IMR-90 (cell line): ENCODE measurements around the gene COIL. TPM values are rescaled to one million over a fixed set of nuclear protein-coding genes. Genes with fewer than 3 reads are reported as not detected.

Source experiments
- ATAC-seq: fragments of 200-7000 bp; cut with Tn5 transposase; 2 replicates; pipeline ENCODE4 v1.9.1; 2020; ENCODE audit warnings: low read depth, mild to moderate bottlenecking, moderate library complexity
- BruUV-seq: library from RNA; stranded (reverse); fragments of 400-500 nt; replicated peaks from 2 replicates; lab custom pipeline; 2021; lab: Mats Ljungman, UMichigan
- CTCF ChIA-PET: fragments of 300-600 bp; formaldehyde crosslinking; extraction: SDS; loops from one replicate; lab custom pipeline; 2021; ENCODE audit warnings: antibody characterized with exemption; lab: Yijun Ruan, JAX
- POLR2A ChIA-PET: fragments of 300-600 bp; sonication (Branson Sonifier 250); formaldehyde crosslinking; loops from one replicate; lab custom pipeline; 2022; ENCODE audit warnings: antibody characterized with exemption; ENCODE audit not compliant: unreplicated experiment; lab: Charles Lee
- DNase-seq: peaks from one replicate; pipeline ENCODE4 v3.0.0; 2013
- H2AFZ ChIP-seq: replicated peaks from 2 replicates; pipeline ENCODE3; 2013; ENCODE audit warnings: low read length, mild to moderate bottlenecking; ENCODE audit not compliant: poor library complexity
- H2AK5ac ChIP-seq: 2 replicates; pipeline ENCODE4 v1.6.1; 2013; ENCODE audit warnings: low read depth, low read length, inconsistent platforms
- H2AK9ac ChIP-seq: replicated peaks from 2 replicates; pipeline ENCODE3; 2013; ENCODE audit warnings: mild to moderate bottlenecking, low read depth, low read length, moderate library complexity; ENCODE audit not compliant: poor library complexity
- H2BK120ac ChIP-seq: 2 replicates; pipeline ENCODE4 v1.6.1; 2013; ENCODE audit warnings: low read depth, low read length, inconsistent platforms
- H2BK15ac ChIP-seq: 3 replicates; pipeline ENCODE4 v1.6.1; 2013; ENCODE audit warnings: low read depth, low read length, inconsistent platforms
- H2BK20ac ChIP-seq: 2 replicates; pipeline ENCODE4 v1.6.1; 2013; ENCODE audit warnings: low read depth, mild to moderate bottlenecking, inconsistent platforms, low read length, moderate library complexity
- H2BK5ac ChIP-seq: 2 replicates; pipeline ENCODE4 v1.6.1; 2013; ENCODE audit warnings: mild to moderate bottlenecking, low read depth, low read length, inconsistent platforms; ENCODE audit not compliant: poor library complexity, severe bottlenecking
- H3K14ac ChIP-seq: replicated peaks from 2 replicates; pipeline ENCODE4 v1.6.1; 2013; ENCODE audit warnings: low read depth, low read length, inconsistent platforms
- H3K18ac ChIP-seq: 2 replicates; pipeline ENCODE4 v1.6.1; 2013; ENCODE audit warnings: low read depth, low read length, control low read depth
- H3K23ac ChIP-seq: 2 replicates; pipeline ENCODE4 v1.6.1; 2013; ENCODE audit warnings: low read depth, low read length, inconsistent platforms
- H3K27ac ChIP-seq: 2 replicates; pipeline ENCODE4 v1.5.1; 2013; ENCODE audit warnings: mild to moderate bottlenecking, control low read depth, low read length; ENCODE audit not compliant: insufficient read depth
- H3K27me3 ChIP-seq: 2 replicates; pipeline ENCODE4 v1.6.1; 2013; ENCODE audit warnings: low read length; ENCODE audit not compliant: control insufficient read depth, insufficient read depth
- H3K36me3 ChIP-seq: 2 replicates; pipeline ENCODE4 v1.6.1; 2013; ENCODE audit warnings: low read length, mixed read lengths; ENCODE audit not compliant: control insufficient read depth, insufficient read depth
- H3K4ac ChIP-seq: 2 replicates; pipeline ENCODE4 v1.6.1; 2013; ENCODE audit warnings: low read depth, low read length, inconsistent platforms
- H3K4me1 ChIP-seq: 2 replicates; pipeline ENCODE4 v1.6.1; 2013; ENCODE audit warnings: low read length, mixed read lengths; ENCODE audit not compliant: control insufficient read depth, insufficient read depth
- H3K4me2 ChIP-seq: 2 replicates; pipeline ENCODE4 v1.6.1; 2013; ENCODE audit warnings: low read depth, mild to moderate bottlenecking, control low read depth, low read length, moderate library complexity
- H3K4me3 ChIP-seq: 2 replicates; pipeline ENCODE4 v1.5.1; 2013; ENCODE audit warnings: low read depth, mild to moderate bottlenecking, control low read depth, low read length, moderate library complexity; ENCODE audit not compliant: insufficient read depth
- H3K56ac ChIP-seq: 2 replicates; pipeline ENCODE4 v1.6.1; 2013; ENCODE audit warnings: low read length, inconsistent platforms; ENCODE audit not compliant: insufficient read depth; ENCODE audit errors: extremely low read depth
- H3K79me1 ChIP-seq, 2 experiments: 2 replicates each; pipeline ENCODE4 v1.6.1; 2013; ENCODE audit warnings: low read length in 2 of 2, inconsistent platforms in 1 of 2, low read depth in 1 of 2
- H3K9ac ChIP-seq: 2 replicates; pipeline ENCODE4 v1.6.1; 2013; ENCODE audit warnings: low read depth, low read length, control low read depth
- H3K9me1 ChIP-seq: 2 replicates; pipeline ENCODE4 v1.6.1; 2013; ENCODE audit warnings: low read length, inconsistent platforms; ENCODE audit not compliant: insufficient read depth
- H3K9me3 ChIP-seq: 2 replicates; pipeline ENCODE4 v1.6.1; 2013; ENCODE audit warnings: low read length; ENCODE audit not compliant: control insufficient read depth, insufficient read depth
- H4K20me1 ChIP-seq: 2 replicates; pipeline ENCODE4 v1.6.1; 2013; ENCODE audit warnings: low read length, inconsistent platforms; ENCODE audit not compliant: insufficient read depth
- H4K5ac ChIP-seq: 2 replicates; pipeline ENCODE4 v1.6.1; 2013; ENCODE audit warnings: mild to moderate bottlenecking, low read depth, low read length, control low read depth
- H4K8ac ChIP-seq, 2 experiments: 2 replicates each; pipeline ENCODE4 v1.6.1; 2013; ENCODE audit warnings: low read depth in 2 of 2, low read length in 2 of 2, control low read depth in 1 of 2, inconsistent platforms in 1 of 2
- H4K91ac ChIP-seq: 2 replicates; pipeline ENCODE4 v1.6.1; 2013; ENCODE audit warnings: low read depth, low read length, inconsistent platforms; ENCODE audit not compliant: insufficient read depth
- CEBPB ChIP-seq: IDR thresholded peaks from 2 replicates; pipeline ENCODE4 v1.6.1; 2012; ENCODE audit warnings: low read depth, low read length, improper control_type of control experiment
- CHD1 ChIP-seq: IDR thresholded peaks from 2 replicates; pipeline ENCODE4 v1.6.1; 2012; ENCODE audit warnings: low read depth, low read length, improper control_type of control experiment
- FOS ChIP-seq: fragments of 150-350 bp; IDR thresholded peaks from 2 replicates; pipeline ENCODE4 v1.6.1; 2016; ENCODE audit warnings: low read depth, low read length
- MAFK ChIP-seq: IDR thresholded peaks from 2 replicates; pipeline ENCODE4 v1.6.1; 2012; ENCODE audit warnings: low read depth, low read length, improper control_type of control experiment
- MAZ ChIP-seq: IDR thresholded peaks from 2 replicates; pipeline ENCODE4 v1.6.1; 2012; ENCODE audit warnings: low read depth, mild to moderate bottlenecking, low read length, improper control_type of control experiment, moderate library complexity, borderline replicate concordance
- MXI1 ChIP-seq: IDR thresholded peaks from 2 replicates; pipeline ENCODE4 v1.6.1; 2012; ENCODE audit warnings: low read depth, mild to moderate bottlenecking, low read length, moderate library complexity, borderline replicate concordance
- NFE2L2 ChIP-seq: fragments of 150-350 bp; IDR thresholded peaks from 2 replicates; pipeline ENCODE4 v1.6.1; 2016; ENCODE audit warnings: low read depth, mild to moderate bottlenecking, low read length
- POLR2A ChIP-seq: IDR thresholded peaks from 2 replicates; pipeline ENCODE4 v1.6.1; 2012; ENCODE audit warnings: mild to moderate bottlenecking, low read depth, low read length
- RAD21 ChIP-seq: IDR thresholded peaks from 2 replicates; pipeline ENCODE4 v1.6.1; 2012; ENCODE audit warnings: low read length, improper control_type of control experiment
- RCOR1 ChIP-seq: IDR thresholded peaks from 2 replicates; pipeline ENCODE4 v1.6.1; 2012; ENCODE audit warnings: mild to moderate bottlenecking, low read length, improper control_type of control experiment; ENCODE audit not compliant: insufficient replicate concordance
- RFX5 ChIP-seq: IDR thresholded peaks from 2 replicates; pipeline ENCODE4 v1.8.0; 2012; ENCODE audit warnings: low read depth, mild to moderate bottlenecking, low read length, moderate library complexity
- WGBS, 2 experiments: methylation state at CpG; one replicate each; pipeline versions ENCODE4 v1.1.5 to v1.1.7; 2013; ENCODE audit warnings: missing lambda C conversion rate in 2 of 2; ENCODE audit not compliant: insufficient read length in 1 of 2; ENCODE audit errors: extremely low coverage in 2 of 2; 5-methylcytosine and 5-hydroxymethylcytosine counted together
- dilution Hi-C: fragments of 300-500 bp; cut with HindIII; formaldehyde crosslinking; loops from one replicate; pipeline ENCODE4 v1.14.3; 2018; ENCODE audit warnings: low sequenced_read_pairs; ENCODE audit not compliant: unreplicated experiment
- in situ Hi-C: fragments of 300-500 bp; cut with MboI; formaldehyde crosslinking; loops from 3 replicates; pipeline ENCODE4 v1.14.3; 2019; ENCODE audit warnings: low sequenced_read_pairs, inconsistent platforms, mixed read lengths
- intact Hi-C: fragments of 100-400 bp; cut with micrococcal nuclease; formaldehyde crosslinking; loops from 2 replicates; pipeline ENCODE4 v1.10.0; 2022
- polyA plus RNA-seq, 3 experiments: library from polyadenylated mRNA; depleted of rRNA; stranded (reverse); fragments of >200 nt; gene quantifications; 2 replicates each; pipeline ENCODE4 v1.2.3, GENCODE V29; 2012; ENCODE audit warnings: low replicate concordance in 1 of 3
- total RNA-seq: library from RNA; depleted of rRNA; stranded (reverse); fragments of >200 nt; gene quantifications from 2 replicates; pipeline ENCODE4 v1.2.3, GENCODE V29; 2012
- TF ChIP-seq, protein P1 (sequence below): fragments of 150-350 bp; IDR thresholded peaks from 2 replicates; pipeline ENCODE4 v1.6.1; 2016; ENCODE audit warnings: low read depth, mild to moderate bottlenecking, low read length, moderate library complexity, borderline replicate concordance
- TF ChIP-seq, protein P2 (sequence below): conservative IDR thresholded peaks from 2 replicates; pipeline ENCODE4 v1.5.1; 2012; ENCODE audit warnings: mild to moderate bottlenecking, low read depth, low read length, improper control_type of control experiment
- TF ChIP-seq, protein P3 (sequence below): fragments of 150-350 bp; IDR thresholded peaks from 2 replicates; pipeline ENCODE4 v1.6.1; 2017; ENCODE audit warnings: mild to moderate bottlenecking, antibody characterized with exemption, low read length, low read depth

The COIL gene
- total and polyA plus RNA-seq, 2 of the 4 experiments (the other 2 are of a cell fraction), result 5.2 to 13.3 TPM

DNA sequence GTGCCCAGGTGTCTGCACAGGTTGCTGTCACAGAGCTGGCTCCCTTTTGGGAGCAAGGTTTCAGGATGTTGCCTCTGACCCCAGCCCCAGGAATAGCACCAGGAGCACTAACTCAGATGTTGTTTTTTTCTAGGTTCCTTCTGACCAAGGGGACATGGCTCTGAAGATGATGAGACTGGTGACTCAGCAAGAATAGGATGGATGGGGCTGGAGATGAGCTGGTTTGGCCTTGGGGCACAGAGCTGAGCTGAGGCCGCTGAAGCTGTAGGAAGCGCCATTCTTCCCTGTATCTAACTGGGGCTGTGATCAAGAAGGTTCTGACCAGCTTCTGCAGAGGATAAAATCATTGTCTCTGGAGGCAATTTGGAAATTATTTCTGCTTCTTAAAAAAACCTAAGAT is 45.2 kb upstream of the COIL start:
- intact Hi-C loops, result no loop called here
- no peak overlapping the region for H3K27ac ChIP-seq
- no peak overlapping the region for H4K91ac ChIP-seq
- no peaks in the 10 kb centered on the region for H3K9me3 ChIP-seq
- H3K4ac ChIP-seq, result no peak overlapping the region
- no peak overlapping the region for H2AK5ac ChIP-seq
- no peak overlapping the region for H3K9ac ChIP-seq
- BruUV-seq, result no TSS peak
- H2AK9ac ChIP-seq, result no peak overlapping the region
- H2BK20ac ChIP-seq, result no peak overlapping the region
- no CpG with 5 or more reads among the region's 2 CpGs for WGBS, 2 experiments
- POLR2A ChIA-PET, result no interaction called here
- H3K4me1 ChIP-seq, result no peaks in the 10 kb centered on the region
- dilution Hi-C loops, result no loop called here
- no peak overlapping the region for H4K8ac ChIP-seq
- H3K18ac ChIP-seq, result no peak overlapping the region
- in situ Hi-C loops, result no loop called here
- no peak overlapping the region for H2BK15ac ChIP-seq
- no peak overlapping the region for H2BK120ac ChIP-seq
- H3K4me2 ChIP-seq, result no peak overlapping the region
- H2AFZ ChIP-seq, result no peak overlapping the region
- H3K79me1 ChIP-seq, result no peaks in the 10 kb centered on the region
- no peaks in the 10 kb centered on the region for H4K20me1 ChIP-seq
- H3K4me3 ChIP-seq, result no peak overlapping the region
- H3K23ac ChIP-seq, result no peak overlapping the region
- H3K36me3 ChIP-seq, result no peaks in the 10 kb centered on the region
- H2BK5ac ChIP-seq, result no peak overlapping the region
- no peak overlapping the region for H3K56ac ChIP-seq
- CTCF ChIA-PET, result no interaction called here
- ATAC-seq (no peak), DNase-seq (no peak)
- 0 out of 2 replicates have a peak, but pooled peaks cover 3% of the 10 kb centered on the region for H3K9me1 ChIP-seq
- peaks cover 2% of the 10 kb centered on the region; the same call in 1 of the 2 replicates for H3K27me3 ChIP-seq
- H4K5ac ChIP-seq, result no peak overlapping the region
- TF ChIP-seq RFX5 (no peak), MAZ (no peak), NFE2L2 (no peak), CEBPB (no peak), FOS (no peak), CHD1 (no peak), POLR2A (no peak), RCOR1 (no peak), MAFK (no peak), RAD21 (no peak), MXI1 (no peak)
- TF ChIP-seq, protein P1, sequence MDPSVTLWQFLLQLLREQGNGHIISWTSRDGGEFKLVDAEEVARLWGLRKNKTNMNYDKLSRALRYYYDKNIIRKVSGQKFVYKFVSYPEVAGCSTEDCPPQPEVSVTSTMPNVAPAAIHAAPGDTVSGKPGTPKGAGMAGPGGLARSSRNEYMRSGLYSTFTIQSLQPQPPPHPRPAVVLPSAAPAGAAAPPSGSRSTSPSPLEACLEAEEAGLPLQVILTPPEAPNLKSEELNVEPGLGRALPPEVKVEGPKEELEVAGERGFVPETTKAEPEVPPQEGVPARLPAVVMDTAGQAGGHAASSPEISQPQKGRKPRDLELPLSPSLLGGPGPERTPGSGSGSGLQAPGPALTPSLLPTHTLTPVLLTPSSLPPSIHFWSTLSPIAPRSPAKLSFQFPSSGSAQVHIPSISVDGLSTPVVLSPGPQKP, result no peak
- TF ChIP-seq, protein P2, sequence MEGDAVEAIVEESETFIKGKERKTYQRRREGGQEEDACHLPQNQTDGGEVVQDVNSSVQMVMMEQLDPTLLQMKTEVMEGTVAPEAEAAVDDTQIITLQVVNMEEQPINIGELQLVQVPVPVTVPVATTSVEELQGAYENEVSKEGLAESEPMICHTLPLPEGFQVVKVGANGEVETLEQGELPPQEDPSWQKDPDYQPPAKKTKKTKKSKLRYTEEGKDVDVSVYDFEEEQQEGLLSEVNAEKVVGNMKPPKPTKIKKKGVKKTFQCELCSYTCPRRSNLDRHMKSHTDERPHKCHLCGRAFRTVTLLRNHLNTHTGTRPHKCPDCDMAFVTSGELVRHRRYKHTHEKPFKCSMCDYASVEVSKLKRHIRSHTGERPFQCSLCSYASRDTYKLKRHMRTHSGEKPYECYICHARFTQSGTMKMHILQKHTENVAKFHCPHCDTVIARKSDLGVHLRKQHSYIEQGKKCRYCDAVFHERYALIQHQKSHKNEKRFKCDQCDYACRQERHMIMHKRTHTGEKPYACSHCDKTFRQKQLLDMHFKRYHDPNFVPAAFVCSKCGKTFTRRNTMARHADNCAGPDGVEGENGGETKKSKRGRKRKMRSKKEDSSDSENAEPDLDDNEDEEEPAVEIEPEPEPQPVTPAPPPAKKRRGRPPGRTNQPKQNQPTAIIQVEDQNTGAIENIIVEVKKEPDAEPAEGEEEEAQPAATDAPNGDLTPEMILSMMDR, result no peak
- TF ChIP-seq, protein P3, sequence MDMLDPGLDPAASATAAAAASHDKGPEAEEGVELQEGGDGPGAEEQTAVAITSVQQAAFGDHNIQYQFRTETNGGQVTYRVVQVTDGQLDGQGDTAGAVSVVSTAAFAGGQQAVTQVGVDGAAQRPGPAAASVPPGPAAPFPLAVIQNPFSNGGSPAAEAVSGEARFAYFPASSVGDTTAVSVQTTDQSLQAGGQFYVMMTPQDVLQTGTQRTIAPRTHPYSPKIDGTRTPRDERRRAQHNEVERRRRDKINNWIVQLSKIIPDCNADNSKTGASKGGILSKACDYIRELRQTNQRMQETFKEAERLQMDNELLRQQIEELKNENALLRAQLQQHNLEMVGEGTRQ, result no peak
- no peak overlapping the region for H3K14ac ChIP-seq
